ENCODE data around the gene SMIM1. TPM values are rescaled to one million over a fixed set of nuclear protein-coding genes. Genes with fewer than 3 reads are reported as not detected.
"Not testable (repeated sequence)": the region's sequence is repeated elsewhere in the genome, so short reads cannot be mapped to it uniquely, and the experiment has no call there.

The SMIM1 gene
- 0.66 and 1.4 TPM in 2 replicates for total RNA-seq

GRCh38 chr1:3772715-3773571, at the start of gene SMIM1:
TSS of gene SMIM1 (plus strand) at chr1:3772749. CDS start at chr1:3775374, 2,625 bp downstream.
- Mint-ChIP-seq H3K27ac (peak within 1 kb of the TSS; percentile 58), H3K36me3 (ENCODE audit: low read depth) (no peaks in the 10 kb centered on the region), H3K4me1 (peaks cover 9% of the 10 kb centered on the region), H3K27me3 (no peaks in the 10 kb centered on the region), H3K9me3 (no peaks in the 10 kb centered on the region), H3K4me3 (peak within 1 kb of the TSS; percentile 81)
- DNase-seq = peak; percentile 67
- intact Hi-C loops (cut with micrococcal nuclease) = loop anchor here (1.0 to 2.0 kb wide), 5 partner anchors 23 to 149 kb away; partner anchors contain the start of genes C1orf174, CEP104, DFFB and LRRC47

DNA sequence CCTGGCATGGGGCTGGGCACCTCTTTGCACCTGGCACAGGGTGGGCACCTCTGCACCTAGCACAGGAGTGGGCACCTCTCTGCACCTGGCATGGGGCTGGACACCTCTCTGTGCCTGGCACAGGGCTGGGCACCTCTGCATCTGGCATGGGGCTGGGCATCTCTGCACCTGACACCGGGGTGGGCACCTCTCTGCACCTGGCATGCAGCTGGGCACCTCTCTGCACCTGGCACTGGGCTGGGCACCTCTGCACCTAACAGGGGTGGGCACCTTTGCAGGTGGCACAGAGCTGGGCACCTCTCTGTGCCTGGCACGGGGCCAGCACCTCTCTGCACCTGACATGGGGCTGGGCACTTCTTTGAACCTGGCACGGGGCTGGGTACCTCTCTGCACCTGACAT, 49.7 kb upstream of the SMIM1 start:
- Mint-ChIP-seq H3K27ac (no peak overlapping the region), H3K9me3 (no peaks in the 10 kb centered on the region), H3K4me3 (no peak overlapping the region), H3K36me3 (ENCODE audit: low read depth) (no peaks in the 10 kb centered on the region), H3K27me3 (no peaks in the 10 kb centered on the region), H3K4me1 (no peaks in the 10 kb centered on the region)
- intact Hi-C loops (cut with micrococcal nuclease) = loop anchor here (5.0 to 10.0 kb wide), 3 partner anchors 68 to 161 kb away; partner anchors contain the start of genes TP73, TPRG1L and WRAP73
- DNase-seq = no peak

DNA sequence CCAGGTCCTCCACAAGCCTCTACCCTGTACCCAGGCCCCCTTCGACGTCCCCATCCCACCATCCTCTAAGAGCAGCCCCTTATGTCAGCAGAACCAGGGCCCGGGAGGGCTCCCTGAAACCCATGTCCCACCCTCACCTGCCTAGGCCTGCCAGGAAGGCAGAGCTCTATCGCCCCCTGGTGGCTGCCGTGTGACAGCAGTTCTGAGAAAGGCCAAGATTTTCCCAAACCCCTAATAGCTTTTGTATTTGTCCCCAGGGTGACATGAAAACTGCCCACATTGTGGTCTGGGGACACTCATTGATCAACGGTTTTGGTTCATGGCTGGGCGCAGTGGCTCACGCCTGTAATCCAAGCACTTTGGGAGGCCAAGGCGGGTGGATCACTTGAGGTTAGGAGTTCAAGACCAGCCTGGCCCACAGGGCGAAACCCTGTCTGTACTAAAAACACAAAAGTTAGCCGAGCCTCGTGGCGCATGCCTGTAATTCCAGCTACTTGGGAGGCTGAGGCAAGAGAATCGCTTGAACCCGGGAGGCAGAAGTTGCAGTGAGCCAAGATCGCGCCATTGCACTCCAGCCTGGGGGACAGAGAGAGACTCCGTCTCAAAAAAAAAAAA, 48.0 kb upstream of the SMIM1 start:
- H3K27ac Mint-ChIP-seq; H3K4me3 Mint-ChIP-seq; H3K27me3 Mint-ChIP-seq; H3K36me3 Mint-ChIP-seq (ENCODE audit: low read depth); H3K4me1 Mint-ChIP-seq; H3K9me3 Mint-ChIP-seq: not testable (repeated sequence)
- DNase-seq = peak; percentile 92
- intact Hi-C loops (cut with micrococcal nuclease) = loop anchor here (2.0 to 10.0 kb wide), 4 partner anchors 70 to 234 kb away; partner anchors contain the start of genes TP73, TPRG1L and WRAP73

DNA sequence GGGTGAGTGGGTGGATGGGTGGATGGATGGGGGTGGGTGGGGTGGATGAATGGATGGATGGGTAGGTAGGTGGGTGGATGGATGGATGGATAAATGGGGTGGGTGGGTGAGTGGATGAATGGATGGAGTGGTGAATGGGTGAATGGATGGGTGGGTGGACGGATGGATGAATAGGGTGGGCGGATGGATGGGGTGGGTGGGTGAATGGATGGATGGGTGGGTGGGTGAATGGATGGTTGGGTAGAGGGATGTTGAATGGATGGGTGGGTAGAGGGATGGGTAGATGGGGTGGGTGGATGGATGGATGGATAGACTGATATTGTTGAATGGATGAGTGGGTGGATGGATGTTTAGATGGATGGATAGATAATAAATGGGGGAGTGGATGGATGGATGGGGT, 47.2 kb upstream of the SMIM1 start:
- no peak overlapping the region for H3K4me3 Mint-ChIP-seq

GRCh38 chr1:3727042-3727824, 45.3 kb upstream of the SMIM1 start:
- H3K4me1 Mint-ChIP-seq = no peaks in the 10 kb centered on the region
- no peaks in the 10 kb centered on the region for H3K36me3 Mint-ChIP-seq (ENCODE audit: low read depth)
- no peak overlapping the region for H3K27ac Mint-ChIP-seq
- no peaks in the 10 kb centered on the region for H3K9me3 Mint-ChIP-seq
- no peaks in the 10 kb centered on the region for H3K27me3 Mint-ChIP-seq
- no peak overlapping the region for H3K4me3 Mint-ChIP-seq
- intact Hi-C loops (cut with micrococcal nuclease) = loop anchor here (10.0 kb wide), 2 partner anchors 72 to 102 kb away; partner anchors contain the start of genes TP73, TPRG1L and WRAP73
- DNase-seq = peak; percentile 66

More for the DNA sequence above, 47.2 kb upstream of the SMIM1 start:
- H3K4me1 Mint-ChIP-seq = no peaks in the 10 kb centered on the region
- no peaks in the 10 kb centered on the region for H3K36me3 Mint-ChIP-seq (ENCODE audit: low read depth)
- H3K27me3 Mint-ChIP-seq = no peaks in the 10 kb centered on the region
- intact Hi-C loops (cut with micrococcal nuclease) = loop anchor here (2.0 to 10.0 kb wide), 3 partner anchors 71 to 235 kb away; partner anchors contain the start of genes TP73, TPRG1L and WRAP73
- H3K27ac Mint-ChIP-seq = no peak overlapping the region
- no peaks in the 10 kb centered on the region for H3K9me3 Mint-ChIP-seq
- no peak for DNase-seq

DNA sequence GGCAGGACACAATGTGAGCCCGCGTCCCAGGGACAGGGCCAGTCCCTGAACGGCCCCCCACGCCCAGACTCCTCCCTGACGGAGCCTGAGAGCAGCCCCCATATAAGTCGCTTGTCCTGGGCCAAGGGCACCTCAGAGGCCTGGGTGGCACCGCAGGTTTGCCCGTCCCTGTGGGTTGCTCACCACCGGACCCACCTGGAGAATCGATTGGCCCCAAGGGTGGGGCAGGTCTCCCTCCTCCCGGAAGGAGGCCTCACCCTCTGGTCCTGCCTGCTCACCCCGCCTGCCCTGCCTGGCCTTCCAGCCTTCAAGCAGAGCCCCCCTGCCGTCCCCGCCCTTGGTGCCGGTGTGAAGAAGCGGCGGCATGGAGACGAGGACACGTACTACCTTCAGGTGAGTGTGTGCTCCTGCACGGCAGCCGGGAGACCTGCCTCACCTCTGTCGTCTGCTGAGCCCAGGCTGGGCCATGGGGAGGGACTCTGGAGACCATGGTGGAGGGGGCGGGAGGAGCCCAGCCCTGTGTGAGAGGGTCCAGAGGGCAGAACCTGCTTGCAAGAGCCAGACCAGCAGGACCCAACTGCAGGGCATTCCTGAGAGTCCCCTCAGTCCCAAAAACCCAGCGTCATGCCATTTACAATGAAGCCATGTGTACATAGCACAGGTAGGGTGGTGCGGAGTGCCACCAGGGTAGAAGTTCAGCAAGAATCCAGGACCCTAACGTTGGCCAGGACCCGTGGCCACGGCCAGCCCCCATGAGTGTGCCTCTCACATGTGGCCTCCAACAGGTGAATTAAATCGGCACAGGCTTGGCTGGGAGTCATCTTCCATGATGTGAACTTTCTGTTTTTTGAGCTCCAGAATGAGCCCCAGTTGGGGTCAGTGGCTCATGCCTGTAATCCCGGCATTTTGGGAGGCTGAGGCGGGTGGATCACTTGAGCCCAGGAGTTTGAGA, 44.4 kb upstream of the SMIM1 start:
- Mint-ChIP-seq H3K36me3 (ENCODE audit: low read depth) (no peaks in the 10 kb centered on the region), H3K27ac (no peak overlapping the region), H3K4me3 (no peak overlapping the region), H3K9me3 (no peaks in the 10 kb centered on the region), H3K4me1 (no peaks in the 10 kb centered on the region), H3K27me3 (no peaks in the 10 kb centered on the region)
- no peak for DNase-seq
- intact Hi-C loops (cut with micrococcal nuclease) = loop anchor here (10.0 kb wide), 2 partner anchors 73 to 103 kb away; partner anchors contain the start of genes TP73, TPRG1L and WRAP73

DNA sequence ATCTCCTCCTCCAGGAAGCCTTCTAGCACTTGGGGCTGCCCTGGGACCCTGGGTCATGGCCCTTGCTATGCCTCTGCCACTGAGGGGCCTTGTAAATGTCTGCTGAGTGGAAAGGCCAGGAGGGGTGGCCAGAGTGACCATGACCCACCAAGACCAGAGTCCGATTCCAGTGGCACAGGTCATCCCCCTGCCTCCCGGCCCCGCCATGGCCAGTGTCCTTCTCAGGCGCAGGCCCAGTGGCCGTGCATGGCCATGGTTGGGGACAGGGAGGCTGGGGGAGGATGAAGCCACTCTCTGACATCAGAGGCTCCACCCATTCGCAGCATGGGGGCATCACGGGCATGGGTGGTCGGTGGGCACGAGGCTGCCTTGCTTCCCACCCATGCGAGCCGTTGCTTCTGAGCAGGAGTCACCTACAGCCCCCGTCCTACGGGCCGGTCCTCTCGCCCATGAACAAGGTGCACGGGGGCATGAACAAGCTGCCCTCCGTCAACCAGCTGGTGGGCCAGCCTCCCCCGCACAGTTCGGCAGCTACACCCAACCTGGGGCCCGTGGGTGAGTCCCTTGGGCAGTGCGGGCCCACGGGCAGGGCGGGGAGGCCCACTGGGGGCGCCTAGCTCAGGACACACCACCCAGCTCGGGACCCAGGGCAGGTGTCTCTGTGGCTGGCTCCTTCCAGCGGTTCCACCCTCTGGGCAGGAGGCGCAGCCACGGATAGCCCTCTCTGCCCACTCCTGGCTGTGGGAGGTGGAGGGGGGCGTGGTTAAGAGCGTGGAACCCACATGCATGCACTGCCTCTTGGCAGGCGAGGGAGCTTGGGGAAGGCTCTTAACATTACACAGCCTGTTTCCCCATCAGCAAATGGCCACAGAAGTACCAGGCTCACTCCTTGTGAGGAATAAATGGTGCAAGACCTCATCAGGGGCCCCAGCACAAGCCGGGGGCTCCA, 42.7 kb upstream of the SMIM1 start:
- intact Hi-C loops (cut with micrococcal nuclease) = loop anchor here (10.0 kb wide), 2 partner anchors 75 to 105 kb away; partner anchors contain the start of genes TP73, TPRG1L and WRAP73
- DNase-seq = no peak
- Mint-ChIP-seq H3K4me1 (no peaks in the 10 kb centered on the region), H3K9me3 (no peaks in the 10 kb centered on the region), H3K27me3 (no peaks in the 10 kb centered on the region), H3K36me3 (ENCODE audit: low read depth) (no peaks in the 10 kb centered on the region), H3K4me3 (no peak overlapping the region), H3K27ac (no peak overlapping the region)

DNA sequence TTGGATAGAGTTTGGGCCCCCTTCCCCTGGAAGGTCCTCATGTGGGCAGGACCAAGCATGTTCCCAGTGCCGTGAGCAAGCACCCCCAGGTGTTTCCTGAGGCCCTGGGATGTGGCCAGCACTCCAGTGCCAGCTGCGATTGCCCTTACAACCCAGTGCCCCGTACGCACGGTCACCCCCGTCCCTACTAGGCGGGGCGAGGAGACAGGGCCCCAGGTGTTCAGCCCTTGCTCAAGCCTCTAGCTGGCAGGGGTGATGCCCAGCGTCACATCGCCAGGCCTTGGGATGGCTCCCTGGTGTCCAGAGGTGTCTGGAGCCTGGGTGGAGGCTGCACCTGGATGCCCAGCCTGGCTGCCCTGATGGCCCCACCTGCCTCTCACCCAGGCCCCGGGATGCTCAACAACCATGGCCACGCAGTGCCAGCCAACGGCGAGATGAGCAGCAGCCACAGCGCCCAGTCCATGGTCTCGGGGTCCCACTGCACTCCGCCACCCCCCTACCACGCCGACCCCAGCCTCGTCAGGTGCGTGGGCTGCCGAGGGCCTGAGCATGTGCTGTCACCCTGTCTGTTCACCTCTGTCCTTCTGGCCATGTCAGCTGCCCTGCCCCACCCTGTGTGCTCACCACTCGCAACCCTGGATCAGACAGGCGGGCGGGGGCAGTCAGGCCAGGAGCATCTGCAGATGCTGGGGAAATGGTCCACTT, 41.9 kb upstream of the SMIM1 start:
- Mint-ChIP-seq H3K27ac (no peak overlapping the region), H3K9me3 (no peaks in the 10 kb centered on the region), H3K27me3 (no peaks in the 10 kb centered on the region), H3K4me1 (no peaks in the 10 kb centered on the region), H3K36me3 (ENCODE audit: low read depth) (no peaks in the 10 kb centered on the region), H3K4me3 (no peak overlapping the region)
- DNase-seq = no peak
- intact Hi-C loops (cut with micrococcal nuclease) = no loop called here

GRCh38 chr1:3731583-3732433, 40.7 kb upstream of the SMIM1 start:
- H3K27ac Mint-ChIP-seq = no peak overlapping the region
- H3K9me3 Mint-ChIP-seq = no peaks in the 10 kb centered on the region
- H3K36me3 Mint-ChIP-seq (ENCODE audit: low read depth) = no peaks in the 10 kb centered on the region
- no peaks in the 10 kb centered on the region for H3K27me3 Mint-ChIP-seq
- no peak for DNase-seq
- H3K4me1 Mint-ChIP-seq = peaks cover 3% of the 10 kb centered on the region
- intact Hi-C loops (cut with micrococcal nuclease) = no loop called here
- H3K4me3 Mint-ChIP-seq = no peak overlapping the region

DNA sequence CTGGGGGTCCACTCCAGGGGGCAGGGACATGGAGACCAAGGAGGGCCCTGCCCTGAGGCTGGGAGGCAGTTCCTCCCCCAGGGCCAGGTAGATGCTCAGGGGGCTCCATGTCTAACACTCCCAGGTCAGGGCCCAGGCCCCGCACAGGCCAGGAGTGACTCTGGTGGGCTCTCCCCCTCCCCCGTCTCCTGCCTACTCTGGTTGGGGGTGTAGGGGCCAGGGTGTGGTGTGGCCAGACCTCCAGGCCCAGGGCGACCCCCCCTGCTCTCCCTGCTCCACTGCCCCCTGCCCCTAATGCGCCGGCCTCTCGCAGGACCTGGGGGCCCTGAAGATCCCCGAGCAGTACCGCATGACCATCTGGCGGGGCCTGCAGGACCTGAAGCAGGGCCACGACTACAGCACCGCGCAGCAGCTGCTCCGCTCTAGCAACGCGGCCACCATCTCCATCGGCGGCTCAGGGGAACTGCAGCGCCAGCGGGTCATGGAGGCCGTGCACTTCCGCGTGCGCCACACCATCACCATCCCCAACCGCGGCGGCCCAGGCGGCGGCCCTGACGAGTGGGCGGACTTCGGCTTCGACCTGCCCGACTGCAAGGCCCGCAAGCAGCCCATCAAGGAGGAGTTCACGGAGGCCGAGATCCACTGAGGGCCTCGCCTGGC, 40.0 kb upstream of the SMIM1 start:
- intact Hi-C loops (cut with micrococcal nuclease) = no loop called here
- Mint-ChIP-seq H3K36me3 (ENCODE audit: low read depth) (no peaks in the 10 kb centered on the region), H3K4me1 (peaks cover 3% of the 10 kb centered on the region), H3K9me3 (no peaks in the 10 kb centered on the region), H3K27ac (no peak overlapping the region), H3K4me3 (no peak overlapping the region), H3K27me3 (no peaks in the 10 kb centered on the region)
- DNase-seq = no peak

Measured in activated CD4-positive, alpha-beta T cell treated with anti-CD3 and anti-CD28 coated beads, Interleukin-2, amount 10 ng/mL, durations not matched to agents 24 days and 14 days (primary cell).